ENCODE data around the gene MED13.
"Not testable (repeated sequence)": the region's sequence is repeated elsewhere in the genome, so short reads cannot be mapped to it uniquely, and the experiment has no call there.

Gene MED13

GRCh38 chr17:62085511-62086408, 20.7 kb upstream of the MED13 start:
- no peak for FAIRE-seq

GRCh38 chr17:62084585-62084984, 19.5 kb upstream of the MED13 start:
- FAIRE-seq = no peak

- no peak for FAIRE-seq
Measured at GRCh38 chr17:62083651-62084050, 18.6 kb upstream of the MED13 start.

- no peak for FAIRE-seq
Measured at GRCh38 chr17:62080647-62081046, 15.6 kb upstream of the MED13 start.

GRCh38 chr17:62078009-62078408, 12.9 kb upstream of the MED13 start:
- FAIRE-seq = no peak

- no peak for FAIRE-seq
Measured at GRCh38 chr17:62076864-62077788, 12.0 kb upstream of the MED13 start.

GRCh38 chr17:62075308-62075815, 10.3 kb upstream of the MED13 start:
- no peak for FAIRE-seq

GRCh38 chr17:62073993-62074392, 8.9 kb upstream of the MED13 start:
- FAIRE-seq = no peak

- FAIRE-seq = not testable (repeated sequence)
Measured at GRCh38 chr17:62072855-62073254, 7.8 kb upstream of the MED13 start.

- no peak for FAIRE-seq
Measured at GRCh38 chr17:62070900-62071299, 5.8 kb upstream of the MED13 start.

GRCh38 chr17:62067165-62068145, 2.4 kb upstream of the MED13 start:
- FAIRE-seq = no peak

GRCh38 chr17:62065611-62066468, 762 bp upstream of the MED13 start:
- FAIRE-seq = no peak

- no peak for FAIRE-seq
Measured at GRCh38 chr17:62064029-62064790, 868 bp downstream of the MED13 start.

- no peak for FAIRE-seq
Measured at GRCh38 chr17:62062944-62063343, 2.1 kb downstream of the MED13 start.

- FAIRE-seq = peak; percentile 55
Measured at GRCh38 chr17:62062302-62062701, 2.8 kb downstream of the MED13 start.

GRCh38 chr17:62059414-62059813, 5.7 kb downstream of the MED13 start:
- no peak for FAIRE-seq

- no peak for FAIRE-seq
Measured at GRCh38 chr17:62058611-62059010, 6.5 kb downstream of the MED13 start.

- FAIRE-seq = no peak
Measured at GRCh38 chr17:62057696-62058095, 7.4 kb downstream of the MED13 start.

GRCh38 chr17:62052765-62053338, 12.2 kb downstream of the MED13 start:
- FAIRE-seq = no peak

GRCh38 chr17:62051053-62051452, 14.0 kb downstream of the MED13 start:
- FAIRE-seq = no peak

Data from colon (tissue), 2 donors.